MG63 (cell line): ENCODE data around the gene ATF1. TPM values are rescaled to one million over a fixed set of nuclear protein-coding genes. Genes with fewer than 3 reads are reported as not detected.
"Not testable (repeated sequence)": the region's sequence is repeated elsewhere in the genome, so short reads cannot be mapped to it uniquely, and the experiment has no call there.

Experiments used
- DNase-seq: peaks from one replicate; pipeline ENCODE4 v3.0.0-alpha.2; 2020
- H3K27me3 ChIP-seq: fragments of 250-450 bp; sonication (Bioruptor Pico); 2 replicates; pipeline ENCODE4 v1.5.1; 2020; ENCODE audit warnings: mild to moderate bottlenecking, moderate library complexity
- H3K36me3 ChIP-seq: fragments of 250-450 bp; sonication (Bioruptor Pico); 2 replicates; pipeline ENCODE4 v1.5.1; 2020; ENCODE audit warnings: mild to moderate bottlenecking, moderate library complexity
- H3K4me3 ChIP-seq: fragments of 250-450 bp; sonication (Bioruptor Pico); 2 replicates; pipeline ENCODE4 v1.5.1; 2020; ENCODE audit warnings: mild to moderate bottlenecking, moderate library complexity
- H3K9me3 ChIP-seq: fragments of 250-450 bp; sonication (Bioruptor Pico); 2 replicates; pipeline ENCODE4 v1.5.1; 2020; ENCODE audit warnings: mild to moderate bottlenecking, moderate library complexity
- total RNA-seq: library from RNA; depleted of rRNA; stranded (reverse); fragments of >200 nt; shearing (Covaris generic); gene quantifications from 2 replicates; pipeline ENCODE4 v1.2.3, GENCODE V29; 2014; ENCODE audit warnings: low replicate concordance

Gene ATF1
- total RNA-seq, 1 experiment from 2014 or later: 69.7 TPM

- Histone ChIP-seq H3K9me3 (no peaks in the 10 kb centered on the region), H3K27me3 (no peaks in the 10 kb centered on the region), H3K36me3 (0 out of 2 replicates have a peak, but pooled peaks cover 2% of the 10 kb centered on the region), H3K4me3 (no peak overlapping the region)
- DNase-seq: no peak
Observed at GRCh38 chr12:50825372-50825838, 61.5 kb downstream of the ATF1 start.

- Histone ChIP-seq H3K36me3 (no peaks in the 10 kb centered on the region), H3K4me3 (no peak overlapping the region), H3K27me3 (no peaks in the 10 kb centered on the region), H3K9me3 (no peaks in the 10 kb centered on the region; the same call in 1 of the 2 replicates)
- no peak for DNase-seq
Observed at GRCh38 chr12:50828121-50828520, 64.2 kb downstream of the ATF1 start.

DNA sequence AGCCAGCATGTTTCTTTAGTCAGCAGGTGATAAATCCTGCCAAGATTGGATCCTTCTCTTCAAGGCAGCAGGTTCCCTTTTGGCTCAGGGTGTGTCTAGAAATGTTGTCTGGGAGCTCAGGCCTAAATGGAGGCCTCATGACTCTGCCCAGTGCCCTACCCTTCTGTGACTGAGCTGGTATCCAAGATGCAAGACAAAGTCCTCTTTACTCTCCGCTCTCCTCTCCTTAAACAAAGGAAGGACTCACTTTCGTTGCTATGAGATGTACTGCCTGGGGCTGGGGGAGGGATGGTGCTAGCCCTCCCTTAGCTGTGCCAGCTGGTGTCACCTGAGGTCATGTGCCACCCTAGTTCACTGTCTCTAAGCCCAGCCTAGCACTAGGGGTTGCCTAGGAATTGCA, 65.0 kb downstream of the ATF1 start:
- no peak for DNase-seq

GRCh38 chr12:50833801-50834200, 69.9 kb downstream of the ATF1 start:
- H3K36me3 ChIP-seq, DNase-seq, H3K4me3 ChIP-seq, H3K27me3 ChIP-seq, H3K9me3 ChIP-seq: not testable (repeated sequence)

More for the DNA sequence above, 65.0 kb downstream of the ATF1 start:
- H3K4me3 ChIP-seq: no peak overlapping the region
- no peaks in the 10 kb centered on the region for H3K27me3 ChIP-seq
- peaks cover 3% of the 10 kb centered on the region for H3K9me3 ChIP-seq
- H3K36me3 ChIP-seq: no peaks in the 10 kb centered on the region

GRCh38 chr12:50839042-50839441, 75.1 kb downstream of the ATF1 start:
- Histone ChIP-seq H3K27me3 (peaks cover 3% of the 10 kb centered on the region; the same call in 1 of the 2 replicates), H3K9me3 (peaks cover 2% of the 10 kb centered on the region; the same call in 1 of the 2 replicates), H3K36me3 (no peaks in the 10 kb centered on the region), H3K4me3 (no peak overlapping the region)
- no peak for DNase-seq

DNA sequence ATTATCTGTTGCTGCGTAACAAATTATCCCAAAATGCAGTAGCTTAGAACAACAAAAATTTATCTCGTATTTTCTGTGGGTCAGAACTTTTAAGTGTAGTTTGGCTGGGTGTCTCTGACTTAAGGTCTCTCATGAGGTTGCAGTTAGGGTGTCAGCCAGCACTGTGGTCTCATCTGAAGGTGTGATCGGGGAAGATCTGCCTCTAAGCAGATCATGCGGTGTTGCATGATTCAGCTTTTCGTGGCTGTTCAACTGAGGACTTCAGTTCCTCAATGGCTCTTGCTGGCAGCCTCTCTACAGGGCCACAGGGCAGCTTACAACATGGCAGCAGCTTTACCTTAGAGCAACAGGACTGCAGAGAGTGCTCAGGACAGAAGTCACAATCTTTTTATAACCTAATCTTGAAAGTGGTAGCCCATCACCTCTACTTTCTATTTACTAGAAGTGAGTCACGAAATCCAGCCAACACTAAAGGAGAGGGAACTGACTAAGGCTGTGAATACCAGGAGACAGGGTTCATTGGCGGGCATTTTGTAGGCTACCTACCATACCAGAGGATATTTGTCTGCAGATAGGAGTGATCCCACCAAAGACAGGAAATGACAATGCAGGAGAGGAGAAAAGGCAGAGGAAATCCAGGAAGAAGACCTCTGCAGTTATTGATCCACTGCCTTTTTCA, 77.0 kb downstream of the ATF1 start:
- H3K36me3 ChIP-seq: no peaks in the 10 kb centered on the region
- no peak overlapping the region for H3K4me3 ChIP-seq
- no peaks in the 10 kb centered on the region for H3K9me3 ChIP-seq
- DNase-seq: no peak
- H3K27me3 ChIP-seq: peaks cover 3% of the 10 kb centered on the region; the same call in 1 of the 2 replicates

- Histone ChIP-seq H3K9me3 (no peaks in the 10 kb centered on the region), H3K27me3 (no peaks in the 10 kb centered on the region), H3K4me3 (no peak overlapping the region), H3K36me3 (no peaks in the 10 kb centered on the region)
- no peak for DNase-seq
Observed at GRCh38 chr12:50841716-50842531, 78.0 kb downstream of the ATF1 start.

DNA sequence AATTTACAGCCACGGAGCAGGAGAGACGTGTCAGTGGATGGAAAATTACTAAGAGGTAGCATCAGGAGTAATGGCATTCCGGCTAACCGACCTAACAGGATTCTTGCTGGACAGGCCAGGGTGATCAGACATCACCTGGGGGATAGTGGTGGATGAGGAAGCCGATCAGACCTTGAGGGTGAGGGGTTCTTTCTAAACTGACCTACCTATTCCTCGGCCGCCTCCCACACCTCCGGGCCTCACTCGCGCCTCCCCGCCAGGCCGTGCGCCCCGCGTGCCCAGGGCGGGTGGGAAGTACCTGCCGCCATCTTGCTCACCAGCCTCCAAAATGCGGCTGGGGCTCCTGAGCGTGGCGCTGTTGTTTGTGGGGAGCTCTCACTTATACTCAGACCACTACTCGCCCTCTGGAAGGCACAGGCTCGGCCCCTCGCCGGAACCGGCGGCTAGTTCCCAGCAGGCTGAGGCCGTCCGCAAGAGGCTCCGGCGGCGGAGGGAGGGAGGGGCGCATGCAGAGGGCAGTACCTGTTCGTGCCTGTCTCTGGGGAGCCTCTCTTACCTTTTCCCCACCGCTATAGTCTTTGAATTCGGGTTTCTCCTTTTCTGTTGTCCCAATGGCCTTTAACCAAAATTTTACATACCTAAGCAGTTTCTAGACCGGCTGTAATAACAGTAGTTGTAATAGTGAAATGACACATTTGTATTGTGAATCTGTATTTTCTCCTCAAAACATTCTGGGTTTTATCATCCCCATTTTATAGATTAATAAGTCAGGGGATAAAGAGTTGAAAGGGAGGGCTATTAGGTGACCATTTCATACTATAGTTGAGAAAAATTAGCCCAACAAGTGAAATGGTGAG, 79.0 kb downstream of the ATF1 start, which contains the start of gene TMPRSS12:
Gene TMPRSS12, plus strand, starts transcription at position 290 of the 857 bp plus-strand sequence. Its CDS starts 39 bp downstream, at position 329.
- Histone ChIP-seq H3K27me3 (no peaks in the 10 kb centered on the region), H3K36me3 (no peaks in the 10 kb centered on the region), H3K4me3 (no peak within 1 kb of the TSS), H3K9me3 (no peaks in the 10 kb centered on the region)
- DNase-seq: no peak

- H3K4me3 ChIP-seq: no peak overlapping the region
- DNase-seq: no peak
- H3K27me3 ChIP-seq: no peaks in the 10 kb centered on the region
- H3K9me3 ChIP-seq: no peaks in the 10 kb centered on the region
- no peaks in the 10 kb centered on the region for H3K36me3 ChIP-seq
Observed at GRCh38 chr12:50845021-50845647, 81.2 kb downstream of the ATF1 start.

DNA sequence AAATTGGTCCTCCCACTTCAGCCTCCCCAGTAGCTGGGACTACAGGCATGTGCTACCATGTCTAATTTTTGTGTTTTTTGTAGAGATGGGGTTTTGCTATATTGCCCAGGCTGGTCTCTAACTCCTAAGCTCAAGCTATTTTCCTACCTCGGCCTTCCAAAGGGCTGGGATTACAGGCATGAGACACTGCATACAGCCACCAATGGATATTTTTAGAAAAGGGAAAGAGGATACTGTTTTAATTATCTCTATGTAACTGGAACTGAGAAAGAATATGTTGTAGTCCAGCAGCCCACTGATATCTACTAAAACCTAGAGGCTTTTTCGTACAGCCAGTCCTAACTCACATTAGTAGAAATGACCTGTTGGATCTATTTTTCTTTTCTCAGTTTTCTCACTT, 85.1 kb downstream of the ATF1 start:
- H3K36me3 ChIP-seq: no peaks in the 10 kb centered on the region
- no peak overlapping the region for H3K4me3 ChIP-seq
- H3K9me3 ChIP-seq: peaks cover 4% of the 10 kb centered on the region
- no peaks in the 10 kb centered on the region for H3K27me3 ChIP-seq
- no peak for DNase-seq

DNA sequence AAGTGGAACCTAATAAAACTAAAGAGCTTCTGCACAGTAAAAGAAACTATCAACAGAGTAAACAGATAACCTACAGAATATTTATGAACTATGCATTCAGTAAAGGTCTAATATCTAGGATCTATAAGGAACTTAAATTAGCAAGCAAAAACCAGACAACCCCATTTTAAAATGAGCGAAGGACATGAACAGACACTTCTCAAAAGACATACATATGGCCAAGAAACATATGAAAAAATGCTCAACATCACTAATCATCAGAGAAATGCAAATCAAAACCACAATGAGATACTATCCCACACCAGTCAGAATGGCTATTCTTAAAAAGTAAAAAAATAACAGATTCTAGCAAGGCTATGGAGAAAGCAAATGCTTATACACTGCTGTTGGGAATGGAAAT, 91.3 kb downstream of the ATF1 start:
- DNase-seq, H3K9me3 ChIP-seq, H3K27me3 ChIP-seq, H3K4me3 ChIP-seq, H3K36me3 ChIP-seq: not testable (repeated sequence)

GRCh38 chr12:50855679-50856078, 91.8 kb downstream of the ATF1 start:
- not testable (repeated sequence) for H3K4me3 ChIP-seq, H3K27me3 ChIP-seq, H3K36me3 ChIP-seq, H3K9me3 ChIP-seq, DNase-seq

DNA sequence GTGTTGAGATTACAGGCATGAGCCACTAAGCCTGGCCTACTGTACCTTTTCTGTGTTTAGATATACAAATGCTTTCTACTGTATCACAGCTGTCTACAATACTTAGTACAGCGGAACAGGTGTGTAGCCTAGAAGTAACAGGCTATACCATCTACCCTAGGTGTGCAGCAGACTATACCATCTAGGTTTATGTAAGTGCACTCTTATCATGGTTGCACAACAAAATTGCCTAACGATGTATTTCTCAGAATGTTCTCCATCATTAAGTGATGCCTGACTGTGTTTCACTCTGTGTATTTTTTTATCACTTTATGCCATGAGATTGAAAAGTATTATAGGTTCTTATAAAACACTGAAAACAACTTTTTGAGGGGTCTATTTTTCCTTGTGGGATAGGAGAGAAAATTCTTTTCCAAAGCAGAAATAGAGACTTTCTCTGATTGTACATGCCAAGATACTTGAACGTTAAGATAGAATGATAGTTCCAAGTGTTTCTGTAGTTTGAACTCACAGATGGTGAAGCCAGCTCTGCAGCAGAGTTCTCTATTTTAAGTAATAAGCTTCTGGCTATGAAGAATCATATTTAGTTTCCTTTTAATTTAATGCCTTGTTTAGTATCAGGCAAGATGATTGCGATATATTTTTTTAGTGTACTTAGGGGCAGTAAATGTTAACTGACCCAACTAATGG, 95.9 kb downstream of the ATF1 start:
- no peak for DNase-seq
- Histone ChIP-seq H3K36me3 (no peaks in the 10 kb centered on the region), H3K4me3 (no peak overlapping the region), H3K9me3 (no peaks in the 10 kb centered on the region; the same call in none of the 2 replicates), H3K27me3 (no peaks in the 10 kb centered on the region)

- Histone ChIP-seq H3K27me3 (no peaks in the 10 kb centered on the region), H3K9me3 (peaks cover 3% of the 10 kb centered on the region), H3K4me3 (no peak overlapping the region), H3K36me3 (no peaks in the 10 kb centered on the region)
- peak; percentile 51 for DNase-seq
Observed at GRCh38 chr12:50862316-50862715, 98.4 kb downstream of the ATF1 start.

DNA sequence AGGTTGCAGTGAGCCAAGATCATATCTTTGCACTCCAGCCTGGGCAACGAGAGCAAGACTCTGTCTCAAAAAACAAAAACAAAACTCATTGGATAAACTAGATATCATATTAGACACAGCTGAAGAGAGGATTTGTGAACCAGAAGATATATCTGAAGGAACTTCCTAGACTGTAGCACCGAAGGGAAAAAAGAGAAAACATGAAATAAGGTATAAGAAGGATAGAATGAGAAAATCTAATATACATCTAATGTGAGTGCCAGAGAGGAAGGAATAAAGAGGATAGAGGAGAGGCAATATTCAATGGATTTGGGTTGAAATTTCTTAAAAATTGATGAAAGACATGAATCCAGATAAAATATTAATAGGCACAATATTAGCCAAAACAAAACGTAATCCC, 101.4 kb downstream of the ATF1 start:
- Histone ChIP-seq H3K27me3 (no peaks in the 10 kb centered on the region), H3K4me3 (no peak overlapping the region), H3K36me3 (no peaks in the 10 kb centered on the region), H3K9me3 (peaks cover 3% of the 10 kb centered on the region)
- DNase-seq: no peak

DNA sequence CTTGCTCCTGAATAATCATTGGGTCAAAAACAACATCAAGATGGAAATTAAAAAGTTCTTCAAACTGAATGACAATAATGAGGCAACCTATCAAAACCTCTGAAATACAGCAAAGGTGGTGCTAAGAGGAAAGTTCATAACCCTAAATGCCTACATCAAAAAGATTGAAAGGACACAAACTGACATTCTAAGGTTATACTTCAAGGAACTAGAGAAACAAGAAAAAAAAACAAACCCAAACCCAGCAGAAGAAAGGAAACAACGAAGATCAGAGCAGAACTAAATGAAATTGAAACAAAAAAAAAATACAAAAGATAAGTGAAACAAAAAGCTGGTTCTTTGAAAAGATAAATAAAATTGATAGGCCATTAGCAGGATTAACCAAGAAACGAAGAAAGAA, 105.0 kb downstream of the ATF1 start:
- not testable (repeated sequence) for H3K9me3 ChIP-seq

More for the DNA sequence above, 105.0 kb downstream of the ATF1 start:
- H3K27me3 ChIP-seq, DNase-seq, H3K4me3 ChIP-seq, H3K36me3 ChIP-seq: not testable (repeated sequence)
